Brain microvascular endothelial cell (primary cell): ENCODE measurements around the gene SFXN5.

Source experiments
- DNase-seq: peaks from one replicate; pipeline ENCODE4 v3.0.0-alpha.2; 2020
- H3K27ac ChIP-seq: fragments of 250-450 bp; sonication (Bioruptor Pico); 2 replicates; pipeline ENCODE4 v1.5.1; 2020; ENCODE audit warnings: mild to moderate bottlenecking, moderate library complexity
- H3K27me3 ChIP-seq: fragments of 250-450 bp; sonication (Bioruptor Pico); replicated peaks from 2 replicates; pipeline ENCODE4 v1.5.1; 2020; ENCODE audit warnings: mild to moderate bottlenecking
- H3K36me3 ChIP-seq: fragments of 250-450 bp; sonication (Bioruptor Pico); replicated peaks from 2 replicates; pipeline ENCODE4 v1.5.1; 2020; ENCODE audit warnings: mild to moderate bottlenecking
- H3K4me3 ChIP-seq: 2 replicates; pipeline ENCODE4 v1.5.1; 2011; ENCODE audit warnings: low read depth, mild to moderate bottlenecking, control low read depth, low read length, moderate library complexity
- in situ Hi-C: cut with HindIII; loops from 2 replicates; pipeline ENCODE4 v1.10.0; 2017; ENCODE audit warnings: low sequenced_read_pairs, low pct_ligation_motif_present
- TF ChIP-seq, protein P1 (sequence below): IDR thresholded peaks from 2 replicates; pipeline ENCODE4 v1.5.1; 2011; ENCODE audit warnings: low read depth, mild to moderate bottlenecking, moderate library complexity, low read length, control low read depth, inconsistent platforms; ENCODE audit errors: missing control alignments

The SFXN5 gene

DNA sequence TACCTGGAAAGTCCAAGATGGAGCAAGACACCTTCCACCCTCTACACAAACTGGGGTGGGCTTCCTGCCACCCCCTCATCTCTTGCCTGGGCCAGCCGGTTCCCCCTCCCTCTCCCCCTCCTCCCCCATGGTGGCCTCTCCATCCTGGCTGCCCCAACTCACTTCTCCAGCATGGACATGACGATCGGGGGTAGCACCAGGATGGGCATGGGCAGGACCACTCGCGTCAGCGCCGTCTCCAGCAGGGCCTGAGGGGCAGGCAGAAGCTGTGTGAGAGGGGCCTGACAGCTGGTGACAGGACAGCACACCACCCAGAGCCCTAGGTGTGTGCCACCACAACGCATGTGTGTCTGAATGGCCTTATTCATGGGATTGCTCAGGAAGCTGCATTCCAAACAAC lies 103.2 kb downstream of the SFXN5 start:
- in situ Hi-C loops, result no loop called here
- no peaks in the 10 kb centered on the region for H3K36me3 ChIP-seq
- H3K27me3 ChIP-seq, result no peaks in the 10 kb centered on the region
- TF ChIP-seq, protein P1, sequence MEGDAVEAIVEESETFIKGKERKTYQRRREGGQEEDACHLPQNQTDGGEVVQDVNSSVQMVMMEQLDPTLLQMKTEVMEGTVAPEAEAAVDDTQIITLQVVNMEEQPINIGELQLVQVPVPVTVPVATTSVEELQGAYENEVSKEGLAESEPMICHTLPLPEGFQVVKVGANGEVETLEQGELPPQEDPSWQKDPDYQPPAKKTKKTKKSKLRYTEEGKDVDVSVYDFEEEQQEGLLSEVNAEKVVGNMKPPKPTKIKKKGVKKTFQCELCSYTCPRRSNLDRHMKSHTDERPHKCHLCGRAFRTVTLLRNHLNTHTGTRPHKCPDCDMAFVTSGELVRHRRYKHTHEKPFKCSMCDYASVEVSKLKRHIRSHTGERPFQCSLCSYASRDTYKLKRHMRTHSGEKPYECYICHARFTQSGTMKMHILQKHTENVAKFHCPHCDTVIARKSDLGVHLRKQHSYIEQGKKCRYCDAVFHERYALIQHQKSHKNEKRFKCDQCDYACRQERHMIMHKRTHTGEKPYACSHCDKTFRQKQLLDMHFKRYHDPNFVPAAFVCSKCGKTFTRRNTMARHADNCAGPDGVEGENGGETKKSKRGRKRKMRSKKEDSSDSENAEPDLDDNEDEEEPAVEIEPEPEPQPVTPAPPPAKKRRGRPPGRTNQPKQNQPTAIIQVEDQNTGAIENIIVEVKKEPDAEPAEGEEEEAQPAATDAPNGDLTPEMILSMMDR, result no peak
- H3K4me3 ChIP-seq, result no peak overlapping the region
- H3K27ac ChIP-seq, result no peak overlapping the region
- DNase-seq, result no peak

DNA sequence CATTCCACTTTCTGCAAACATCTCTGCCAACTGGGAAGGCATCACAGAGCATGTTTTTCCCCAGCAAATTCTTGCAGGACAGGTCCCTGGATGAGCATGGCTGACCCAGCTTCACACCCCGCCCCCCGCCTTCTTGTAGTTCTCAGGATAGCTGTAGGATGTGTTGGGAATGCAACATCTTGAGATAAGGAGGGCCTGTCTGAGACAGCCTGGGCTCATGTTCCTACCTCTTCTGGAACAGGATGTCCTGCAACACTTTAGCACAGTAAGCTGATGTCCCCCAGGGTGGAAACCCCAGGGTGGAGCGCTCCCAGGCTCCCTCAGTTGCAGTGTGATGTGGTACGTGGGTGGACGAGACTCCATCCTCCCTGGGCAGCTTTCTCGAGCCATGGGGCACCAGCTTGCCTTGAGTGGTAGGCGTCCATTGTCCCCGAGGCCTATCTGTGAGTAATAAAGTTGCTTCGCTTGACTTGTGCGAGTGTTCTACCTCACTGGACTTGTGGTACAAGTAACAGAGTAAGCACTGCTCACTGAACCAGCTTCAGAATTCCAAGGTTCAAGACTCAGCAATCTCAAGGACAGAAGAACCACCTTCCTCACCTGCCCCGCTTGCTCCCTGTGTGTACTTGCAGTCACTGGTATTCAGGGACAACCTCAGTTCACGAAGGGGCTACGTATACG lies 105.6 kb downstream of the SFXN5 start:
- Histone ChIP-seq H3K27me3 (no peaks in the 10 kb centered on the region), H3K4me3 (no peak overlapping the region), H3K27ac (no peak overlapping the region), H3K36me3 (no peaks in the 10 kb centered on the region)
- TF ChIP-seq, protein P1, result no peak
- DNase-seq, result no peak
- in situ Hi-C loops, result no loop called here

DNA sequence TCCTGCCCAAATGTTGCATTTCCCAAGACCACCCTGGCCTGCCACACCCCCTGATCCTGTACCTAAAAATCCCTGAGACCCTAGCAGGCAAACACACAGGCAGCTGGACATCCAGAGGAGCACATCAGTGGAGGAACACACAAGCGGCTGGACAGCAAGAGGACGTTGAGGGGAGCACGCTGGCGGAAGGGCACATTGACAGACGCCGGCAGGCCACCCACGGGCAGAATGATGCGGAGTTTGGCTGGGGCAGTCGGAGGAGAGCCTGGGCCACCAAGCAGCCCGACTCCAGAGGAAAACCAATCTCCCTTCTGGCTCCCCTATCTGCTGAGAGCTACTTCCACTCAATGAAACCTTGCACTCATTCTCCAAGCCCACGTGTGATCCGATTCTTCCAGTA lies 106.5 kb downstream of the SFXN5 start:
- Histone ChIP-seq H3K27me3 (no peaks in the 10 kb centered on the region), H3K27ac (no peak overlapping the region), H3K4me3 (no peak overlapping the region), H3K36me3 (no peaks in the 10 kb centered on the region)
- TF ChIP-seq, protein P1, result no peak
- DNase-seq, result no peak
- in situ Hi-C loops, result no loop called here

DNA sequence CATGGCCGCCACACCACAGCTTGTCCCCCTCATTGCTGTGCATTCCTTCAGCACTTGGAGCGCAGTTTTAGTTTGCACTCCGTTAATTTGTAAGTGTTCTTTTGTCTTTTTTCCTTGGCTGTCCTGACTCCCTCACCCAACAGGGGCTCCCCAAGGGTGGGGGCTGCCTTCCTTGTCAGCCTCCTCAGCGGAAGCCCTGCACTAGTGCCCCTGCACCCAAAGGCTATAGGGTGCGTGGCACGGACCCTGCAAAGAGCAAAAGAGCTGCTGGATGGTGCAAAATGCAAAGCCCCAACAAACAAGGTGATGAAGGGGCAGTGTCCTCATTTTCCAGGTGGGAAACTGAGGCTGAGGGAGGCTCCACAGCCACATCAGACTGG lies 107.4 kb downstream of the SFXN5 start:
- TF ChIP-seq, protein P1, result no peak
- Histone ChIP-seq H3K27me3 (no peaks in the 10 kb centered on the region), H3K27ac (no peak overlapping the region), H3K4me3 (no peak overlapping the region), H3K36me3 (no peaks in the 10 kb centered on the region)
- no peak for DNase-seq
- in situ Hi-C loops, result no loop called here

DNA sequence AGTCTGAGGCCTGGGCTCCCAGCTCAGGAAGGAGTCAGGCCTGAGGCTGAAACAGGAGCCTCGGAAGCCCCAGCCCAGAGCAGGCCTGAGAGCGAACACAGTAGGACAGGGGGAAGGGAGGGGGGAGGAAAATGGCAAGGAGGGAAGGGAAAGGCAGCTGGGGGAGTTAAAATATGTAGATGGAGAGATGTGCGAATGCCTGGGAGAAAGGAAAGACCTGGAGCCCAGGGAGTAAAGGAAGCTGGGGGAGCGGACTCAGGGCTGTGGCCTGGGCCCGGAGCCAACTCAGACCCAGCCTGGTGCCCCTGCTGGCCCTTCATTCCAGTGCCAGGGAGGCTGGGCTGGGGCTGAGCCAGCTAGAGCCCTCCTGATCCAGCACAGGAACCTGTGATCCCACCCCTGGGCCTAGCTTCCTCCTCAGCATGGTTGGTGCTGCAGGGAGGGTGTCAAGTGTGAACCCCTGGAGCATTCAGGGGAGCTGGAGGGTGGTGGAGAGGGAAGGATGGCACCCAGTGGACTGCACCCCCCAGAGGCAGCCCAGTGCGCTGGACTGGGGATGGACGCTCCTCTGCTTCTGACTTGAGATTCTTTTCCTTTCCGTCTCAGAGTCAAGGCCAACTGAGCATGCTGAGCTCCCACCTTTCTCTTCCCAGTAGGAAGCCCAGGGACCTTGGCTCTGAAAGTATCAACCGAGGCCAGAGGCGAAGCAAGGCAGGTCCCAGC lies 107.9 kb downstream of the SFXN5 start:
- TF ChIP-seq, protein P1, result no peak
- H3K27me3 ChIP-seq, result no peaks in the 10 kb centered on the region
- in situ Hi-C loops, result no loop called here
- H3K4me3 ChIP-seq, result no peak overlapping the region
- no peaks in the 10 kb centered on the region for H3K36me3 ChIP-seq
- no peak overlapping the region for H3K27ac ChIP-seq
- no peak for DNase-seq
